ENCODE data around the gene WIPF3.

- TF ChIP-seq POLR2AphosphoS5 (IDR thresholded peaks at IDR 0.05) (no peak), CTCF (IDR thresholded peaks at IDR 0.05) (no peak), POLR2A (IDR thresholded peaks at IDR 0.05) (no peak)
Observed at GRCh38 chr7:29883462-29884398, 77.4 kb downstream of the WIPF3 start.
